ENCODE measurements around the gene C20orf204.

Gene C20orf204

GRCh38 chr20:64050261-64051032 is 14.5 kb downstream of the C20orf204 start:
- no peak for TF ChIP-seq TAF1 (IDR thresholded peaks at IDR 0.05; ENCODE audit: borderline replicate concordance, insufficient read depth, low read length)
- no peak for TF ChIP-seq SIN3A (IDR thresholded peaks at IDR 0.05; ENCODE audit: borderline replicate concordance, insufficient read depth, low read length)
- no peak for TF ChIP-seq FOXP2 (optimal IDR thresholded peaks at IDR 0.05; ENCODE audit: borderline replicate concordance, extremely low read depth, extremely low read length, insufficient read depth)
- TF ChIP-seq POLR2AphosphoS5 (IDR thresholded peaks at IDR 0.05; ENCODE audit: low read depth, low read length), result no peak

GRCh38 chr20:64051033-64051452 is 15.1 kb downstream of the C20orf204 start:
- TF ChIP-seq FOXP2 (optimal IDR thresholded peaks at IDR 0.05; ENCODE audit: borderline replicate concordance, extremely low read depth, extremely low read length, insufficient read depth) (no peak), SIN3A (IDR thresholded peaks at IDR 0.05; ENCODE audit: borderline replicate concordance, insufficient read depth, low read length) (no peak)
- TF ChIP-seq, protein P1, sequence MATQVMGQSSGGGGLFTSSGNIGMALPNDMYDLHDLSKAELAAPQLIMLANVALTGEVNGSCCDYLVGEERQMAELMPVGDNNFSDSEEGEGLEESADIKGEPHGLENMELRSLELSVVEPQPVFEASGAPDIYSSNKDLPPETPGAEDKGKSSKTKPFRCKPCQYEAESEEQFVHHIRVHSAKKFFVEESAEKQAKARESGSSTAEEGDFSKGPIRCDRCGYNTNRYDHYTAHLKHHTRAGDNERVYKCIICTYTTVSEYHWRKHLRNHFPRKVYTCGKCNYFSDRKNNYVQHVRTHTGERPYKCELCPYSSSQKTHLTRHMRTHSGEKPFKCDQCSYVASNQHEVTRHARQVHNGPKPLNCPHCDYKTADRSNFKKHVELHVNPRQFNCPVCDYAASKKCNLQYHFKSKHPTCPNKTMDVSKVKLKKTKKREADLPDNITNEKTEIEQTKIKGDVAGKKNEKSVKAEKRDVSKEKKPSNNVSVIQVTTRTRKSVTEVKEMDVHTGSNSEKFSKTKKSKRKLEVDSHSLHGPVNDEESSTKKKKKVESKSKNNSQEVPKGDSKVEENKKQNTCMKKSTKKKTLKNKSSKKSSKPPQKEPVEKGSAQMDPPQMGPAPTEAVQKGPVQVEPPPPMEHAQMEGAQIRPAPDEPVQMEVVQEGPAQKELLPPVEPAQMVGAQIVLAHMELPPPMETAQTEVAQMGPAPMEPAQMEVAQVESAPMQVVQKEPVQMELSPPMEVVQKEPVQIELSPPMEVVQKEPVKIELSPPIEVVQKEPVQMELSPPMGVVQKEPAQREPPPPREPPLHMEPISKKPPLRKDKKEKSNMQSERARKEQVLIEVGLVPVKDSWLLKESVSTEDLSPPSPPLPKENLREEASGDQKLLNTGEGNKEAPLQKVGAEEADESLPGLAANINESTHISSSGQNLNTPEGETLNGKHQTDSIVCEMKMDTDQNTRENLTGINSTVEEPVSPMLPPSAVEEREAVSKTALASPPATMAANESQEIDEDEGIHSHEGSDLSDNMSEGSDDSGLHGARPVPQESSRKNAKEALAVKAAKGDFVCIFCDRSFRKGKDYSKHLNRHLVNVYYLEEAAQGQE (IDR thresholded peaks at IDR 0.05; ENCODE audit: insufficient read depth in 1 of 2, low read depth in 2 of 2, low read length in 2 of 2), result no peak

DNA sequence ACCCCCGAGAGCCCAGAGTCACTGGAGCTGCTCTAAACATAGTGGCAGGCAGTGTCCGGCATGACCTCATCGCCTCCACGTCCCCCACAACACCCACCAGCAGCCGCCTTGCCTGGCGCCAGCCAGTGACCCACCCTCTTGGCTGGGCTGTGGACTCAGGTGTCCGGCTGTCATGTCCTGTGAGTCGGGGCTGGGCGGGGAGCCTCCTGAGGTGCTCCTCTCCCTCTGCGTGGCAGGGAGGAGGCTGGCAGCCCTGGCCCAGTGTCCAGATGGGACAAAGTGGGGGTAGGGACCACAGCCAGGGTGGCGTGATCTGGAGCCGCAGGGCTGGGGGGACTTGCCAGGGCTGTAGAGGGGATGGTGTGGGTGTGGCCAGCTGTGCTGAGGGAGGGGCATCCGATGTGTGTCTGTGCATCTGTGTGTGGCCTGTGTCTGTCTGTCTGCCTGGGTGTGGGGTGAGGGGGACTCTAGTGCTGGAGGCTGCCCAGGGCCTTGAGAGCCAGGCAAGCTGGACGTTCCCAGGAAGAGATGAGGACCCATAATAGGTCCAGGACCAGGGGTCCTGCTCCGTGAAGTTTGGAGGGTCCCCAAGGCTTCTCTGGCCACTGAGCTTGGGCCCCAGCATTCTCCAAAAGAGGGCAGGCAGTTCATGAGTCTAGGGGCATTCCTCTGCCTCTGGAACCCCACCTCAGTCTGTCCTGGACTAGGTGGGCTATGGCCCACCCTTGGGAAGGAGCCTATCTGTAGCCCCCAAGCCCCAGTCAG is 15.8 kb downstream of the C20orf204 start:
- no peak for TF ChIP-seq SIN3A (IDR thresholded peaks at IDR 0.05; ENCODE audit: borderline replicate concordance, insufficient read depth, low read length)

GRCh38 chr20:64052326-64052722 is 16.3 kb downstream of the C20orf204 start:
- TF ChIP-seq, protein P1 (IDR thresholded peaks at IDR 0.05; ENCODE audit: insufficient read depth in 1 of 2, low read depth in 2 of 2, low read length in 2 of 2), result no peak
- no peak for TF ChIP-seq POLR2AphosphoS5 (IDR thresholded peaks at IDR 0.05; ENCODE audit: low read depth, low read length)
- TF ChIP-seq FOXP2 (optimal IDR thresholded peaks at IDR 0.05; ENCODE audit: borderline replicate concordance, extremely low read depth, extremely low read length, insufficient read depth), result no peak
- no peak for TF ChIP-seq SIN3A (IDR thresholded peaks at IDR 0.05; ENCODE audit: borderline replicate concordance, insufficient read depth, low read length)
- no peak for TF ChIP-seq TAF1 (IDR thresholded peaks at IDR 0.05; ENCODE audit: borderline replicate concordance, insufficient read depth, low read length)

DNA sequence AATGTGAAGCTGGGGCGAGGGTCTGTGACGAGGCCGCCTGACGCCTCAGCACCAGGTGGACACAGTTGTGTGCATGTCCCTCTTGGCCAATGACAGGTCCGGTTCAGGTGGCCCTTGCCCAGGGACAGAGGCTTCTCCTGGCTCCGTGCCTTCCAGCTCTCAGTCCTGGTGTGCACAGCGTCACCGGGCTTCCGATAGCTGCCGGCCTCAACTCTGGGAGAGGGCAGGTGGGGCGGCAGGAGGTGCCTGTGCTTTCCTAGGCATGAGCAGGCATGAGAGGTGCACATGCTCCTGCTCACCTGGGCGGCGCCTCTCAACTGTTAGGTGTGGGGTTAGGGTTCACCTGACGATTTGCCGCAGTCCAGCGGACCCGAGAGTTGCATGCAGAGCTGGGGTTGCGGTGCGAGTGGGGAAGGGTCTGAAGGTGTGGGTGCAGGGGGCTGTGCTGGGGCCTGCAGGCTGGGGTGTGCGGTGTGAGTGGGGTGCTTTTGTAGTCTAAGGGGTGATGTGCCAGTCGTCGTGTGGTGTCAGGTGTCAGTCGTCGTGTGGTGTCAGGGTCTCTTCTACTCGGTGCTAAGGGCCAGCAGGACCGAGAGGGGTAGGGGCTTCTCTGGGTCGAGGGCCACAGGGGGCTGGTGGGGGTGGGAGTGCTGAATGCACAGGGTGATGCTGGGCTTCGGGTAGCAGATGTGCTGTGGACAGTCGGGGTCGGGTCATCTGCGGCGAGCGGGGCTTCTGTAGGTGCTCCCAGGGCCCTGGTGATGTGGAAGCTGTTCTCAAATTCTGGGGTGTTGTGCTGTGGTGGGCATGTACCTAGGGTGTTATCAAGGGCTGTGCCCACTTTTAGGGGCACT is 17.2 kb downstream of the C20orf204 start:
- TF ChIP-seq POLR2AphosphoS5 (IDR thresholded peaks at IDR 0.05; ENCODE audit: low read depth, low read length), result no peak
- TF ChIP-seq, protein P1 (IDR thresholded peaks at IDR 0.05; ENCODE audit: insufficient read depth in 1 of 2, low read depth in 2 of 2, low read length in 2 of 2), result no peak
- no peak for TF ChIP-seq TAF1 (IDR thresholded peaks at IDR 0.05; ENCODE audit: borderline replicate concordance, insufficient read depth, low read length)
